HG03442 (cell line): Measurements from ENCODE around the gene HACE1.
"Not testable (repeated sequence)": the region's sequence is repeated elsewhere in the genome, so short reads cannot be mapped to it uniquely, and the experiment has no call there.

ENCODE experiments used
- ATAC-seq: cut with Tn5 transposase; IDR thresholded peaks from one replicate; pipeline ENCODE4 v1.9.1; 2021; ENCODE audit warnings: mild to moderate bottlenecking, moderate library complexity; ENCODE audit not compliant: unreplicated experiment

The HACE1 gene

DNA sequence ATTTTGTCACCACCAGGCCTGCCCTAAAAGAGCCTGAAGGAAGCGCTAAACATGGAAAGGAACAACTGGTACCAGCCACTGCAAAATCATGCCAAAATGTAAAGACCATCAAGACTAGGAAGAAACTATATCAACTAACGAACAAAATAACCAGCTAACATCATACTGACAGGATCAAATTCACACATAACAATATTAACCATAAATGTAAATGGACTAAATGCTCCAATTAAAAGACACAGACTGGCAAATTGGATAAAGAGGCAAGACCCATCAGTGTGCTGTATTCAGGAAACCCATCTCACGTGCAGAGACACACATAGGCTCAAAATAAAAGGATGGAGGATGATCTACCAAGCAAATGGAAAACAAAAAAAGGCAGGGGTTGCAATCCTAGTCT is 120.6 kb downstream of the HACE1 start:
- ATAC-seq: not testable (repeated sequence)

DNA sequence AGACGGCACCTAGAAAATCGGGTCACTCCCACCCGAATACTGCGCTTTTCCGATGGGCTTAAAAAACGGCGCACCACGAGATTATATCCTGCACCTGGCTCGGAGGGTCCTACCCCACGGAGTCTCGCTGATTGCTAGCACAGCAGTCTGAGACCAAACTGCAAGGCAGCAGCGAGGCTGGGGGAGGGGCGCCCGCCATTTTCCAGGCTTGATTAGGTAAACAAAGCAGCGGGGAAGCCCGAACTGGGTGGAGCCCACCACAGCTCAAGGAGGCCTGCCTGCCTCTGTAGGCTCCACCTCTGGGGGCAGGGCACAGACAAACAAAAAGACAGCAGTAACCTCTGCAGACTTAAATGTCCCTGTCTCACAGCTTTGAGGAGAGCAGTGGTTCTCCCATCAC is 122.2 kb downstream of the HACE1 start:
- not testable (repeated sequence) for ATAC-seq

DNA sequence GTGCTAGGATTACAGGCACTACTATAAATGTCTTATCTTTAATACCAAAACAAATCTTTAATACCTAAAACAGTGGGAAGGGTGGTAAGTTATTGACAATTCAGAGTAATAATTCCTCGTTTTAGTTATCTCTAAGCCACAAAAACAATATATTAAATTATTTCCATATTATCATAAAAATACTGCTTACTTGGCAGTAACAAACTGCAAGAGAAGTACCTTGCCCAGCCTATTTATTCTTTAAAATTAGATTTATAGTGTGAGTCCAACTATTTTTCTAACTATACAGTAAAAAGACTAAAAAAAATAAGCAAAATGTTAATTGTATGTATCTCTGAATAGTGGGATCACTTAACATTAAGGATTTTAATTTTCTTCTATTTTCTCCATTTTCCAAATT is 123.2 kb downstream of the HACE1 start:
- ATAC-seq: no peak

DNA sequence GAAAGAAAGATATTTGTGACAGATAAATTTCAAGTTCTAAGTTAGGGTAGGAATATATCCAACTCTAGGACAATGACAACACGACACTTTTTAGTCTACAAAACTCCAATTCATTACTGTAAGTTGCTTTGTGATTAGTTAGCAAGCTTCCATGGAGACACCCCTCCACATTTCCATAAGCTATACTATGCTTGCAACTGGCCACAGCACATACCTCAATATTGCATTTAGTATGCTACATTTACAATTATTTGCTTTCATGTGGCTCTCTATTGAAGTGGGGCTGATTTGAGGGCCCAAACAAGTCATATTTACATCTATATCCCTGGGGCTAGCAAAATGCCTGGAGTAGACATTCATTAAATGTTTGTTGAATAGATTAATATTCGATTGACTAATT is 129.3 kb downstream of the HACE1 start:
- no peak for ATAC-seq

DNA sequence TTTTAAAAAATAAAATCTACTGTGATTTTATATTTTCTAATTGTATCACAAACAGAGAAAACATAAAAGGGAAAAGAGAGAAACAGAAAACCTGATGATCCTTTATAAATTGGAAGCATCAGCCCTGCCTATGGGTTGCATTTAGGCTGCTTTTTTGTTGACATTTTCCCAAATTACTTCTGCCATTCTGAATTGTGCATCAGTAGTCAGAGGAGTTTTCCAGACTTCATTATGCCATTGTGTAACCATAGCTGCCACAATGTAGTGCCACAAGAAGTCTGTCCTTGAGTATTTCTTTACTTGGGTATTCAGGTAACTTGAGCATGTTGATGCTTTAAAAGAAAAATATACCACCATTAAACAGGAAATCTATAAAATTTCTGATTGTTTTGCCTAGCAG is 130.3 kb downstream of the HACE1 start:
- no peak for ATAC-seq

DNA sequence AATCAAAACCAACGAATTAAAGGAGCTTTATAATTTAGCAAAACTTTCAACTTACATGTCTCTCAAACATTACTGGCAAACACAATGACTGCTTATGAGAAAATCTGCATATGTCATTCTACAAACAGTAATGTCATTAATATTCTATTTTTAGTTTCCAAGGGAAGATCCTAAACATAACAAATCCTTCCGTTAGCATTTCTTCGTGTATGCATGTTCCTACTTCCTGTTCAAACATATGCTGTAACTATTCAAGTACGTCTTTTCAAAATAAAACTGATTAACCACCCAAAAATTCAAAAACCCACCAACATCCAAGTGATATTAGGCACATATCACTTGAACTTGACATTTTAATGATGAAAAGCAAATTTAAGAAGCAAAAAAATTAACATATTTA is 131.3 kb downstream of the HACE1 start:
- ATAC-seq: no peak

DNA sequence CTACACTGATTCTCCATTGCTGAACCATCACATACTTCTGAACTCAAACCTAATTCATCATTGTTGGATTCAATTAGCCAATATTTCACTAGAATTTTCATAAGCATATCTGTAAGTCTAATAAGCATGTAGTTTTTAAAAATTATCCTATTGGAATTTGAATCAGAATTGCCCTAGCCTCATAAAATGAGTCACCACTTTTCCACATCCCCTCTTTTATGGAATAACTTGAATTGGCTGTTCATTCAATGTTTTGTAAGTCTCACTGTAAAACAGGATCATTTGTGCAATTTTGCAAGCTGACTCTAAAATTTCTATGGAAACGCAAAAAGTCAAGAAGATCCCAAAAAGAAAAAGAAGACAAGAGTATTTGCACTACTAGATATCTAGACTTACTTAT is 141.0 kb downstream of the HACE1 start:
- ATAC-seq: no peak

DNA sequence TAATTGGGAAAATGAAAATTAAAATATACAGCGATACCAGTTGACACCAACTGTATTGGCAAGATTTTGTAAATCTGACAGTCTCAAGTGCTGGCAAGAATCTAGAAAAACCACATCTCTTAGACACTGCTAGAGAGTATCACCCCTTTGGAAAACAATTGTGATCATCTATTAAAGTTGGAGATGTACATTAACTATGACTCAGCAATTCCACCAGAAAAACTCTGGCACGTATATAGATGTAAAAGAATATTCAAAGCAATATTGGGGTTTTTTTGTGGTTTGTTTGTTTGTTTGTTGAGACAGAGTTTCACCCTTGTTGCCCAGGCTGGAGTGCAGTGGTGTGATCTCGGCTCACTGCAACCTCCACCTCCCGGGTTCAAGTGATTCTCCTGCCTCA is 142.9 kb downstream of the HACE1 start:
- no peak for ATAC-seq

DNA sequence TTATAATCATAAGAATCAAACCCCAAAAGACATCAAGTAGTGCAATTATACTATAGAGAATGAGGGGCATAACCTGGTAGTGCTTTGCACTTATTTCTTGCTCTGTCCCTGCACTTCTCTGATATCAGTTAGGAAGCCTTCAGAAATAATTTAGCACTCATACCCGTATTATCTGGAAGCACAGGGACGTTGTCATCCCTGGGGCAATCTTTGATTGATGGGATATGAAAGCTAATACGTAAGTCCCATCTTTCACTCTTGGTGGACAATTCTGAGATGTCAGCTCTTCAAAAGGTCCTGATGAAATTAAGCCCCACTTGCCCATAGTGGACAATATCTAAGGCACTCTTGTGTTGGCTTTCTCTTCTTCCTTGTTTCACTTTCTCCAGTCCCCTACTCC is 144.9 kb downstream of the HACE1 start:
- ATAC-seq: no peak

DNA sequence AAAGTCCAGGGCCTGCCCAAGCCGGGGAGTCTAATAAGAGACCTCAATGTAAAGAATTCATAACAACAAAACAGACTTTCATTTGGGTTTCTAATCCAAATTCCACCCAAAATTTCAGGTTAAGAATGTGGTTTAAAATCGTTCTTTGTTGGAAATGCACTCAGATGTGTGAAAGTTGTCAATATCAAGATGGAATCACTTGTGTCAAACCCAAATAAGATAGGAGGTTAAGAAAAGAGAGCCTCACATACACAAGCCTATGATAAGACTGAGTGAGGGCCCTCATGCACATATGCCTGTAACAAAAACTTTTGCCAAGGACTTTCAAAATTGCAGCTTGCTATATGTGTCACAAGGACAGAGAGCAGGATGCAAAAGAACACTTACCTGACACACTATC is 145.7 kb downstream of the HACE1 start:
- no peak for ATAC-seq

DNA sequence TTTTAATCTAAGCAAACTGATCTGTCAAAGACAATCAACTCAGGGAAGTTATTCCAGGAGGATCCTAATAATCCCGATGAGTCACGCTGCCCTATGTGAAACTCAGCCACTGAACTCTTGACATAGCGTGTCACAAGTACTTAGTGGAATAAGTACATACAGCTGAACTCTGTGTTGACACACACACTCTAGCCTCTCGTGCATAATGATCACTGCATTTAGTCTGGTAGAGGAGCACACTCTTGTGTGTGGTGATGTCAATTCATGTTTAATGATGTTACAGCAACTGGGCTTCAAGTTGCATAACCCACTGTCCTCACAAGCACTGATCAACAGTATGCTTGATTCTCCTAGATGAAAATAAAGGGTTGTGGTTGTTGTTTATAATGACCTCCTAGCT is 148.3 kb downstream of the HACE1 start:
- no peak for ATAC-seq

DNA sequence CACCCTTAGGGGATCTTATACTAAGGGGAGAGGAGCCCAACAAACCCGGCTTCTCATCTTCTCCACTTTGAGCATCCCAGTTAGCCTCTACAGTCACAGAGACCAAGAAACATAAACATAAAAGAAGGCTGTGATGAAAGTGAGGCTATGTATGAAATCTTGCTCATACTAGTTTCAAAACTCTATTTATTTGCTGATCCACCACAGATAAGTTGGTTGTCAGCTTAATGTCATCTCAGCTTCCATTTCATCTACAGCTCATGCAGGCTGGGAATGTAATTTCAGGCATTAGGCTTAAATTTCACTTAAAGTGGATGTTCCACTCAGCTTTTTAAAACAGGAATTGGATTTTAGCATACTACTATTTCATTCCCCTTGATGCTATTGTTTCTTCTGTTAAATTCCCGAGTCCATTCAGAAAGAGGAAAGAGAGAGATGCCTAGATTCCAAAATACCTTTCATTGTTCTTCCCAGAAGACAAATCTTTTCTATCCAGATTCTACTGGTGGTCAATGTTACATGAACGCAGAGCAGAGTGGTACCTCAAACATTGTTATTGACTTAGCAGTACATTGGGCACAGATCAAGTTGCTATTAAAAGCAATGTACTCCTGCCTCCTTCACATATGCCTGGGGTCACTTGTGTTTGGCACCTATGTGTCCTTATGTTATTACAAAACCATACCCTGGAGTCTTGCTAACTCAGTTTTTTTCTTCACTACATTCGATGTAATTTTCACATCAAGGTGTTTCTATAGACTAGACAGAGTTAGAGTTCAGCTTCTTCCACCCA is 149.0 kb downstream of the HACE1 start:
- ATAC-seq: no peak

DNA sequence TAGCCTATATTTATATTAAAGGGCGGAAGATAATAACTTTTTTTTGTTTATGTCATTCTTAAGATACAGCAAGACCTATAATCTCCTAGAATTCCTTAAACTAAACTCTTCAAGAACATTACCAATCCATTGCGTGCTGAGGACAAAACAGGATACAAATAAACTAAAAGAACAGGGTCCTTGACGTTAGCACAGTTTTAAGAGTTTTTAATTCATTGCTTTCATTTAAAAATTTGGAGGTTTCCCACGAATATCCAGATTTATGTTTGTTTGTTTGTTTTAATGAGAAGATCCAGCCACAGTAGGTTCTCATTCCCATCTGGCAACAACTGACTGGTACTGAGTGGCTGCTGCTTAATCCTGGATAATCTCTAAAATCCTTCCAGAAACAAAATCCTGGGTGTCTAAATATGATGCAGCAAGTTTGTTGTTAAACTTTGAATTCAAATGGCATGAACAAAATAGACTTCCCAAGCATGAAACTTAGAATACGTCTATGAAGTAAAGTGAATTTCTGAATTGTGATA is 153.7 kb downstream of the HACE1 start:
- no peak for ATAC-seq

DNA sequence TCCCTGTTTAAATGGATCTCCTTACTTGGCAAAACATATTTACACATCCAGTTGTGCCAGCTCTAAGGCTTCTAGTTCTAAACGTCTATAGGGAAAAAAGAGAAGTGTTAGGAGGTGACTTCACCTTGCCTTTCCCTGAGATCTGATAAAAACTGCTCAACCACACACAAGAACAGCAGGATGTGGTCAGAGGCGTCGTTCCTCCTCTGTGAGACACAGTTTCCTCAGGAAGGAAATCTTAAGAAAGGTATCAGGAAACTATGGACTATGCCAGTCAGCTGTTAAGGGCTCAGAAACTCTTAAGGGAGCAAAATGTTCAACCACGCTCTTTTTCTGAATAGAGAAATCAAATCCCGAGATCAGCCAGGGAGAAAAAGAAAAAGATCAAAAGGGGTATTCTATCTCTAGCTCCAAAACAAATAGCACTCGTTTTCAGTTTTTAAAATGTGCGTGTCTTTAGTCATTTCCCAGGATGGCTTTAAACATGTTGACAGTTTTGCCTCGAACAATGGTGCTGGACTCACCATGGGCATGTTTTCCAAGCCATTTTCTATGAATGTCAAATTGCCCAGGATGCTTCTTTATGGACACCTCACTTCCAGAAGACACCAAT is 154.5 kb downstream of the HACE1 start:
- no peak for ATAC-seq

DNA sequence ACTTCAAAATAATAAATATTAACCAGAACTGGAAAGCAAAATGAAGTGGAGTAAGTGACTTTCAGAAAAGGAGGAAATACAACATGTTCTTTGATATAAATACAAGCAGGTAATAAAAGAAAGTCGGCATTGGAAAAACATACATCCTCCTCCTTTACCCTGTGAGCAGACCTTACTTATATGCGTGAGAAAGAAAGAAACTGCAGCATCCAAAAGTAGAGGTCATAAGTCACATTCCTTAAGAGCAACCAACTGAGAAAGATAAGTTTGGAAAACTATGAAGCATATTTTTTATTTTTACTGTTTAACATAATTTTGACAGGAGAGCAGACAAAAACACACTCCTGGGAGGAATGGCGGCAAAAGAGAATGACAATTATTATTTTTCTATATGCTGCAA is 155.5 kb downstream of the HACE1 start:
- no peak for ATAC-seq

DNA sequence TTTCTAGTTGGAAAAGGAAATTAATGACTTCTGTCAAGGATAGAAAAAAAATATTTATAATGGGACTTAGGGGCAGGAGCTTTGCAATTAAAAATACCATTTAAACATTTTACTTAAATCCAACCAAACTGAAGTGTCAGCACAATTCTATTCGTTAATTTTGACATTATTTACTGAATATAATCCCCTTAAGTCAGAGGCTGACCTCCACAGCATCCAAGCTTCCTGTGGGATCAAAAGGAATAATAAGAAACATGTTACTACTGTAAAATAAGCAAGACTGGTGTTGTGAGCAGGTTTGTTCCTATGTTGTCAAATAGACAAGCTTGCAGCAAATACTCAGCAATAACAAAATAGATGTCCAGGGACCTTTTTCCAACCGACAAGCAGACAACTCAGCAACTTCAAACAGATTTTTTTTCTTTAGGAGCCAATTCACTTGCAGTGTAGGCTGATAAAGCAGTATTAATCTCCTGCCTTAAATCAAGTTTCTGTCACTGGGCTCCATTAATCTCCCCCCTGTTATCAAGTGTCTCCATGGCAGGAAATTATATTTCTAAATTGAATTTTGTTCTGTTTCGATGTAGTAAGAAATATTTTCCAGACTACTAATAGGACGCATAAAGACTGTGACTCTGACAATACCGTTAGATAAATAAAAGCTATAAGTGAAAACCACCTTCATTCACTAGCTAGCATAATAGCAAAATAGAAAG is 157.4 kb downstream of the HACE1 start:
- no peak for ATAC-seq

DNA sequence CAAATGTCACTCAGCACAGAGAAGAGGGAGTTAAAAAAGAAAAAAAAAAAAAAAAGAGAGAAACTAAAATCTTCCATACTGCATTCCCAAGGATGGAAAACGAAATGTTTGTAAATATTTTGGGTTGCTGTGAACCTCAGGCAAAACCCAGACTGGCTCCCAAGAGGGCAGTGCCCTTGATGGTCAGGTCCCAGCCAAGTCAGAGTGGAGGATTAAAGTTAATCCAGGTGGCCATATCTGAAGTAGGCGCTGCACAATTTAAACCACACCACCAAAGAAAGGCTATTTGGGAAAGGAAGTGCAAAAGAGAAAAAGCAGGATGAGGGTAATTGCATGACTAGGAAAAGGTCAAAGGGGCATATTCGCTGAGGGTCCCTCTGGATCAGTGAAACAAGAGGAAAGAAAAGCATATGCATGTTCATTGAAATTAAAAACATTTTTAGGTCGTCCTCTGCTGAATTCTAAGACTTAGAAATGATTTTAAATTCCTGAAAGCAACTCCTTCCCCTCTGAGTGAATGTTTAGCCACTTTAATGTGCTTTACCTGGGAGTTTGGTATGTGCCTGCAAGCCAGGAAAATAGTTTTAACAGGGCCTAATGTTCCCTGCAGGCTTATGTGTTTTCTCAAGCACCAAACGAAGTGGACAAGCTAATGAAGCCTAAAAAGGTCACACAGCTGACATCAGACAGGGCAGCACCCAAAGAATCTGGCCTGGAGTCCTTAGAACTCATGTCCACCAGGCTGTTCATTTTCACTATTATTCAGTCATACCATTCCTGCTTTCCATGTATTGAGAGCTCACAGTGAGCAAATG is 159.1 kb downstream of the HACE1 start:
- ATAC-seq: no peak

DNA sequence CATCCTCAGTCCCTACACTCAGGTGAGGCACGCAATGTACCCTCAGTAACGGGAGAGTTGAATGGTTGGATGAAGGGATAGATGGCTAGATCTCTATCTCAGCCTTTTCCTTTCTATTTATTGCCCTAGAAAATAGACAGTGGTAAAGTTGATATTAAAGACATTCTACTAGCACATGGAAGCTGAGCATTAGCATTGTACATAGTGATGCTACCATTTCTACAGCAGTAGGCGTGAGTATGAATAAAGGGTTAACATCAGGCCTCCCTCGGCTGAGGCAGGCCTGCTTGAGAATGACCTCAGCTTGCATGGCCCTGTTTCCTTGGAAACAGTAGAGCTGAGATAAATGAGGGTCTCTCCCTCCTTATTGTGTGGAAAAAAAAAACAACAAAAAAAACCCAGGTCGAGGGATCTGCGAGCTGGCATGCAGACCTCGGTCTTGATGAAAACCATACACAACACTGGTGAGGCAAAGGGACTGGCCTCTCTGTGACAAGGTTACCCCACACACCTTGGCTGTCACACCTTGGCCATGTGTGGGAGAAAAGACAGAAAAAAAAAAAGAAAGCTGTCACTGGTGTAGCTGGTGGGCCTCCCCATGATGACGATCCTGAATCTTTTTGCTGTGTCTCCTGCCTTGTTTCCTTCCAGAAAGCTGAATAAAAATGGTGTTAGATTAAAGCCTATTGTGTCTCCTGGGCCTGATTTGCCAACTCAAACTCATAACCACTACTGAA is 160.0 kb downstream of the HACE1 start:
- no peak for ATAC-seq

DNA sequence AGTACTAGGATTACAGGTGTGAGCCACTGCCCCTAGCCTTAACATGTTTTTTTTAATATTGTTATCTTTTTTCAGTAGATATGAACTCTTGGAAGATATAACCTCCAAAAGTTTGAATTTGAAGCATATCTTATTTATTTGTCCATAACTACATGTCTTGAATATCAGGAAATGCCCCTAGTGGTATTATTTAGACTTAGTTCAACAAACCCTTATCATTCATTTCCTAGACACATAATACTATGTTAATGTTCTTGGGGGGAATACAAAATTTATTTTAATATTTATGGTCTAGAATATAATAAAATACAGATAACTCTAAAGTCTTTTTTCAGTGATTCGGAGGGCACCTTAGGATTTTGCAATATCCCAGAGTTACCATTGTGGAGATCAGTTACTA is 160.7 kb downstream of the HACE1 start:
- no peak for ATAC-seq

DNA sequence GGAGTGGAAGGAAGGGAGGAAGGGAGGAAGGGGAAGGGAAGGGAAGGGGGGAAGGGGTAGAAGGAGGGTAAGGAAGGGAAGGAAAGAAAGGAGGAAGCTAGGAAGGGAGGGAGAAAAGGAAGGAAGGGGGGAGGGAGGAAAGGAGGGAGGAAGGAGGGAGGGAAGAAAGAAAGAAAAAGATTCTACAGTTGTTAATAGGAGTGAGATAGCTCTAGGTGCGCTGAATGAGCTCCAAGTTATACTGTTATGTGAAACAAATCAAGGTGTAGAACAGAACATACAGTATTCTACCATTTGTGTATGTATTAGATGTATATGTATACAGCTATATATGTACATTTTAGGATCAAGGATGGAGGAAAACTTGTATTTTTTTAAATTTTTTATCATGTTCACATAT is 167.7 kb downstream of the HACE1 start:
- no peak for ATAC-seq
